Measurements from ENCODE around the gene BNIP2.

- TF ChIP-seq EZH2 (optimal IDR thresholded peaks at IDR 0.05; ENCODE audit: low read depth, low read length), result no peak
- TF ChIP-seq CTCF (IDR thresholded peaks at IDR 0.05; ENCODE audit: low read length), result no peak
- TF ChIP-seq EZH2phosphoT487 (IDR thresholded peaks at IDR 0.05; ENCODE audit: low read length), result no peak
Observed at GRCh38 chr15:59646277-59646676, 42.8 kb downstream of the BNIP2 start.
